HG02623 (cell line): ENCODE data around the gene ADAMTSL1.

Experiments used
- ATAC-seq: cut with Tn5 transposase; IDR thresholded peaks from one replicate; pipeline ENCODE4 v1.9.1; 2021; ENCODE audit warnings: moderate library complexity; ENCODE audit not compliant: unreplicated experiment

Gene ADAMTSL1

GRCh38 chr9:18459962-18460584 is 13.9 kb upstream of the ADAMTSL1 start:
- ATAC-seq = no peak

- ATAC-seq = no peak
Observed at GRCh38 chr9:18461496-18461895, 12.5 kb upstream of the ADAMTSL1 start.

GRCh38 chr9:18463991-18464390 is 10.0 kb upstream of the ADAMTSL1 start:
- ATAC-seq = no peak

- no peak for ATAC-seq
Observed at GRCh38 chr9:18466101-18466500, 7.9 kb upstream of the ADAMTSL1 start.

GRCh38 chr9:18467696-18468095 is 6.3 kb upstream of the ADAMTSL1 start:
- no peak for ATAC-seq

GRCh38 chr9:18472435-18472834 is 1.5 kb upstream of the ADAMTSL1 start:
- ATAC-seq = no peak

- no peak for ATAC-seq
Observed at GRCh38 chr9:18472841-18473251, 1.1 kb upstream of the ADAMTSL1 start.

- no peak for ATAC-seq
Observed at GRCh38 chr9:18474783-18475182, 830 bp downstream of the ADAMTSL1 start.

- no peak for ATAC-seq
Observed at GRCh38 chr9:18477121-18477660, 3.2 kb downstream of the ADAMTSL1 start.

GRCh38 chr9:18477719-18478118 is 3.8 kb downstream of the ADAMTSL1 start:
- ATAC-seq = no peak

- no peak for ATAC-seq
Observed at GRCh38 chr9:18478501-18479361, 4.8 kb downstream of the ADAMTSL1 start.

GRCh38 chr9:18479405-18479804 is 5.5 kb downstream of the ADAMTSL1 start:
- ATAC-seq = no peak

GRCh38 chr9:18480662-18481093 is 6.7 kb downstream of the ADAMTSL1 start:
- no peak for ATAC-seq

- no peak for ATAC-seq
Observed at GRCh38 chr9:18482371-18482770, 8.4 kb downstream of the ADAMTSL1 start.

GRCh38 chr9:18485714-18486113 is 11.8 kb downstream of the ADAMTSL1 start:
- ATAC-seq = no peak

- no peak for ATAC-seq
Observed at GRCh38 chr9:18487611-18488010, 13.7 kb downstream of the ADAMTSL1 start.

- no peak for ATAC-seq
Observed at GRCh38 chr9:18488886-18489285, 14.9 kb downstream of the ADAMTSL1 start.

- no peak for ATAC-seq
Observed at GRCh38 chr9:18489861-18490260, 15.9 kb downstream of the ADAMTSL1 start.

GRCh38 chr9:18490641-18491370 is 16.9 kb downstream of the ADAMTSL1 start:
- no peak for ATAC-seq

- ATAC-seq = no peak
Observed at GRCh38 chr9:18492612-18493011, 18.7 kb downstream of the ADAMTSL1 start.

GRCh38 chr9:18493451-18493993 is 19.6 kb downstream of the ADAMTSL1 start:
- ATAC-seq = no peak
